Stimulated activated CD4-positive, alpha-beta T cell treated with anti-CD3 and anti-CD28 coated beads, Interleukin-12 subunit alpha, Interleukin-12 subunit beta, amount 100 ng/mL, for 24 hours (primary cell): ENCODE measurements around the gene RIOK3.
"Not testable (repeated sequence)": the region's sequence is repeated elsewhere in the genome, so short reads cannot be mapped to it uniquely, and the experiment has no call there.

Experiments
- DNase-seq, 2 experiments: peaks; one replicate each; pipeline ENCODE4 v3.0.0-alpha.2; 2020; ENCODE audit warnings: low read depth in 2 of 2

The RIOK3 gene

DNA sequence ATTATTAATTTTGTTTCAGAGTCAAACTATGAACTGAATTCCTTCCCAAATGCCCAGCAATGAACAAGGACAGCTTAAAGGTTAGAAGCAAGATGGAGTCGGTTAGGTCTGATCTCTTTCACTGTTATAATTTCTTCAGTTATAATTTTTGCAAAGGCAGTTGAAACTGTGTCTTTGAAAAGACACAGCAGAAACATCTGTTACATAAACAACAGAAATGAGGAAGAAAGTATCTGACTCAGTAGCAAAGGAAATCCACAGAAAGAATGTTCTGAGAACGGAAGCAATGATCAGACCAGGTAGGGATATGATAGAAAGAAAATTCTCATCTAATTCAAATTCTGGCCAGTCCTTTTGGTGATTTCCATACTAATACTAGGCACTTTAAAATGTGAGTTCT lies 45.0 kb downstream of the RIOK3 start:
- DNase-seq = no peak

DNA sequence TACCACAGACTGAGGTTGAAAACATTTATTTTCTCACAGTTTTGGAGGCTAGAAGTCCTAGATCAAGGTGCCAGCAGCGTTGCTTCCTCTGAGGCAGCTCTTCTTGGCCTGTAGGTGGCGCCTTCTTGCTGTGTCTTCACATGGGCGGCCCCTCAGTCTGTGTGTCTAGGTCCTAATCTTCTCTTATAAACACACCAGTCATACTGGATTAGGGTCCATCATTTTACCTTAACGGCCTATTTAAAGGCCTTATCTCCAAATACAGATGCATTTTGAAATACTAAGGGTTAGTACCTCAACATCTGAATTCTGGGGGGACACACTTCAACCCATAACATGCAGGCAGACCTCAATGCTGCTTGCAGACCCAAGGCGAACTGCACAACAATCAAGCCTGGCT lies 45.8 kb downstream of the RIOK3 start:
- DNase-seq = peak; percentile 43 to 51

- DNase-seq = no peak
These were observed 46.2 kb downstream of the RIOK3 start for GRCh38 chr18:23499291-23499781.

- no peak for DNase-seq
These were observed 48.5 kb downstream of the RIOK3 start for GRCh38 chr18:23501626-23502025.

- DNase-seq = no peak
These were observed 49.5 kb downstream of the RIOK3 start for GRCh38 chr18:23502516-23503037.

DNA sequence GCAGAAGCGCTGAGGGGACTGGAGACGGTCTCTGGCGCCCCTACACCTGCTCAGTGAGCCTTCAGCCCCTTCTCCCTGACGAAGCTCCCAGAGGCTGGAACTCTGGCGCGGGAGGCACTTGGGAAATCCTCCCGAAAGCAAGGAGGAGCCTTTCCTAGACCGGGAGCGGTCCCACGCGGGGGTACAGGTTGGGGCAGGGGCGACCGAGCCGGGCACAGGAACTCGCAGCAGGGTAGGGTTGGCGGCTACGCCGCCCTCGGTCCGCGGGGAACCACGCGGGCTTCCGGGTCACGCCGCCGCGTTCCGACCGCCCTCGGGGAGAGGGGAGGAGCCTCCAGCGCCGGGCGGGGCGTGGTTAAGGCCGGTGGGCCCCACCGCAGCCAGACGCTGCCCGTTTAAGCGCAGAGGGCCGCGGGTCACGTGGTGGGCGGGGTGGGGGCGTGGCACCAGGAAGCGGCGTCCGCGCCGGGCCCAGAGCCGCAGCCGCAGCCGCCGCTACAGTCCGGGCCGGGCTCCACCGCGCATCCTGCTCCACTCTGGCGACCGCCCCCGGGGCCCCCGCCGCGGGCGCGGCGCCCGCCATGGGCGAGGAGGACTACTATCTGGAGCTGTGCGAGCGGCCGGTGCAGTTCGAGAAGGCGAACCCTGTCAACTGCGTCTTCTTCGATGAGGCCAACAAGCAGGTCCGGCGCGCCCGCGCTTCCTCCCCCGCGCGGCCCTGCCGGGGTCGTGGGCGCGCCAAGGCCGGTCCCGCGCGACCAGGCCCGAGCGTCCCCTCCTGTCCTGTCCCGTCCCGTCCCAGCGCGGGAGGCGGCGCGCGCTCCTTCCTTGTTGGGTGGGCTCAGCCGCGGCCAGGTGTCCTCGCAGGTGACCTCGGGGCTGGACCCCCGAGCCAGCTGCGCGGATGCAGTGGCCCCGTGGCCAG lies 50.2 kb downstream of the RIOK3 start, which contains the start of gene RMC1:
RMC1 (plus strand) TSS at position 474 of the 925 bp plus-strand sequence; CDS start at position 582, 108 bp downstream.
- DNase-seq = peak; percentile 95 to 98

DNA sequence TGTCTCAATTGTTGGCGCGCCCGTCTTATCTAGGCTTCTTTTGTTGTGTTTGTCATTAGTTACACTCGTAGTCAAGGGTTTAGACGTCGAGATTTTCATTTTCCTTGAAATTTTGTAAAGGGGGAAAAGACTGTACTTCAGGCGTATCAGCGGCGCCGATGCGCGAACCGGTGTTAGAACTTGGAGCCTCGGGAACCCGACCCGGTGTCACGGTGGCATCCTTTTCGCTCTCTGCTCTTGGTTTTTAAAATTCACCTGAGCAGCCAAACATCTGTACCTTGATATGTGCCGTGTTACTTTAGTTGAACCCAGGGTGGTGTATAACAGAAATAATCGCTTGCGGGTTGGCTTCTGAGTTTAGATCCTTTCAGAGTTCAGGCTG lies 50.9 kb downstream of the RIOK3 start:
- DNase-seq = no peak

DNA sequence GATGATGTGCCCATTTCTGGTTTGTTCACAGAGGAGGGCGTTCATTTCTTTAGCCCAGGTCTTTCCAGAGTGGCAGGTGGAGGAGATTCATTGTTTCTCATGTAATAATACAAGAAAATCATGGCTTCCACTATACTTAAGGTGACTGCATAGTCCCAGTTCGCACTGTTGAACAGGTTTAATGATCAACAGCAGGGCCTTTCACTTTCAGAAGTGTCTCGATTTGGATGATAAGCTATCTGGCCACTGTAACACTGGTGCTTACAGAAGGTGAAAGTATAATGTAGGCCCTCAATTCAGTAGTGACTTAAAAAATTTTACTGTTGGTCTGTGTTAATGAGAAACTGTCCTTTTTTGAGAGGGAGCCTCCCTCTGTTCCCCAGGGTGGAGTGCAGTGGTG lies 51.6 kb downstream of the RIOK3 start:
- no peak for DNase-seq

- DNase-seq = no peak
These were observed 53.3 kb downstream of the RIOK3 start for GRCh38 chr18:23506393-23506792.

DNA sequence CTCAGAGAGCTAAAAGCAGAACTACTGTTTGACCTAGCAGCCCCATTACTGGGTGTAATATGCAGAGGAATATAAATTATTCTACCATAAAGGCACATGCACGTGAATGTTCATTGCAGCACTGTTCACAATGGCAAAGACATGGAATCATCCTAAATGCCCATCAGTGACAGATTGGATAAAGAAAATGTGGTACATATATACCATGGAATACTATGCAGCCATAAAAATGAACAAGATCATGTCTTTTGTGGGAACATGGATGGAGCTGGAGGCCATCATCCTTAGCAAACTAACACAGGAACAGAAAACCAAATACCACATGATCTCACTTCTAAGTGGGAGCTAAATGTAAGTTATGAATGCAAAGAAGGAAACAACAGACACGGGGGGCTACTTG lies 57.8 kb downstream of the RIOK3 start:
- not testable (repeated sequence) for DNase-seq

DNA sequence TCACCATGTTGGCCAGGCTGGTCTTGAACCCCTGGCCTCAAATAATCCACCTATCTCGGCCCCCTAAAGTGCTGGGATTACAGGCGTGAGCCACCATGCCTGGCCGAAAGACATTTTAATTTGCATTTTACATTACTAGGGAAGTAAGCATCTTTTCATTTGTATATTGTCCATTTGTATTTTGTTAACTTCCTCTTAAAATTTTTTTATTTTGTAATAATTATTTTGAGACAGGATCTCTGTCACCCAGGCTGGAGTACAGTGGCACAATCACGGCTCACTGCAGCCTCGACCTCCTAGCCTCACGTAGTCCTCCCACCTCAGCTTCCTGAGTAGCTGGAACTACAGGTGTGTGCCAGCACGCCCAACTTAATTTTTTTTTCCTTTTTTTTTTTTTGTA lies 59.1 kb downstream of the RIOK3 start:
- DNase-seq = not testable (repeated sequence)

DNA sequence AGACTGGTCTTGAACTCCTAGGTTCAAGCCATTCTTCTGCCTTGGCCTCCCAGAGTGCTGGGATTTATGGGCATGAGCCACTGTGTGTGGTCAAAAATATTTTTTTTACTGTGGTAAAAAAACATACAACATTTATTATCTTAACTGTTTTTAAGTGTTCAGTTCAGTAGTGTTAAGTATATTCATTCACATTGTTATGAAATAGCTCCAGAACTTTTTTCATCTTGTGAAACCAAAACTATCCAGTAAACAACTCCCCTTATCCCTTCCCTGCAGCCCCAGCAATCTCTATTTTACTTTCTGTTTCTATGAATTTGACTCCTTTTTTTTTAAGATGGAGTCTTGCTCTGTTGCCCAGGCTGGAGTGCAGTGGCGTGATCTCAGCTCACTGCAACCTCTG lies 59.6 kb downstream of the RIOK3 start:
- DNase-seq = no peak

DNA sequence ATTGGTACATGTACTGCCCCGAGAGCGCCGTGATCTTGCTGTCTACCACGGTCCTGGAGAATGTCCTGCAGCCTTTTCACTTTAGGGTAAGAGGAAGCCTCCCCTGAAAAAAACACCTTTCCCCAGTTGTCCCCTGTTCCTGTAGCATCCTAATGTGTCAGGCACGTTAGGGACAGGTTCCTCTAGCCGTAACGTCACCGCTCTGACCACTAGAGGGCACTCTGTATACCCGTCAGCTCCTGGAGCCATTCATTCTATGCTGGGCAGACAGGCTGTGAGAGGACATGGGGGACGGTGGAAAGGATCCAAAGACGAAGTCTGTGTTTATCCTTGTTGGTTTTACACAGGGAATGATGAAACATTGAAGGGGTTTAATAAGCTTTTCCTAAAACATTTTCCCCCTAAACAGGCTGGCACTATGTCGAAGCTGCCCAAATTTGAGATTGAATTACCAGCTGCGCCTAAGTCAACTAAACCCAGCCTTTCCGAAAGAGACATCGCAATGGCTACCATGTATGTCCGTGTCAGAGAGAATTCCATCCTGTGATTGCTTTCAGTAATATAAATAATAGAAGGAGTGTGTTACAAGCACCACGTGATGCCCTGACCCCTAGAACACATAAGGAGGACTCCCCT lies 62.9 kb downstream of the RIOK3 start:
- DNase-seq = peak; percentile 47 to 70

DNA sequence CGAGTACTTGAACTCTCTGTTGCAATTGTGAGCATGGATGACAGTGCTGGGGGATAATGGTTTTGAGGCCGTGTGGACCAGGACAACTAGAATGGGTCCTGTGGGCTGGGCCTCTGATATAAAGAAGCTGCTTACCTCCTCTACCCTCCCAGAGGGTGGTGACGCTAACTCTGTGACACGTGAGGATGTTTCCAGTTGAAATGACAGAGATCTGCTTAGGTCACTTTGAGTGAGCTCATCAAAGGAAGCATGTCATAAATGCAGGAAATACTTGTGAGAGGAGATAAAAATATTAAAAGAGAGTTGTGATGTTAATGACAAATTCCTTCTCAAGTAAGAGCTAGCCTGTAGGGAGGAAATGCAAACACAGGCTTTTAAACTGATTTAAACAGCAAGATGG lies 66.6 kb downstream of the RIOK3 start:
- DNase-seq = no peak

- DNase-seq = no peak
These were observed 68.2 kb downstream of the RIOK3 start for GRCh38 chr18:23521271-23521670.

DNA sequence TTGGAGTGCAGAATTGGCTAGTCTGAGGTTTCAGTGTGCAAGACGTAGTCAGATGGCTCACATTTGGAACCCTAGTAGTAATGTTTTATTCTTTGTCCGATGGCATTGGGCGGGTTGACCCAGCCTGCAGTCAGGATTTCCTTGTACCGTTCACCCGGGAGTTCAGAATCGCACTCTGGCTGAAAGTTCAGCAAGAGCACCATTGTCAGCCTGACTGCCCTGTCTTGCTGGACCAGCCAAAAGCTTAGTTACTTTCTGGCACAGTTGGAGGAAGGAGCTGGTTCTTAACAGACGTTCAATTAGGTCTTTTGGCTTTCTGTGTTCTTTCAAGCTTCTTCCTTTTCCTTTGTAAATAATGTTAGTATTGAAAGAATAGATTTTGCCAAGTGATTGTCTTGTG lies 68.8 kb downstream of the RIOK3 start:
- no peak for DNase-seq

GRCh38 chr18:23523429-23524212 lies 70.5 kb downstream of the RIOK3 start:
- no peak for DNase-seq

- DNase-seq = no peak
These were observed 71.2 kb downstream of the RIOK3 start for GRCh38 chr18:23524213-23524707.

DNA sequence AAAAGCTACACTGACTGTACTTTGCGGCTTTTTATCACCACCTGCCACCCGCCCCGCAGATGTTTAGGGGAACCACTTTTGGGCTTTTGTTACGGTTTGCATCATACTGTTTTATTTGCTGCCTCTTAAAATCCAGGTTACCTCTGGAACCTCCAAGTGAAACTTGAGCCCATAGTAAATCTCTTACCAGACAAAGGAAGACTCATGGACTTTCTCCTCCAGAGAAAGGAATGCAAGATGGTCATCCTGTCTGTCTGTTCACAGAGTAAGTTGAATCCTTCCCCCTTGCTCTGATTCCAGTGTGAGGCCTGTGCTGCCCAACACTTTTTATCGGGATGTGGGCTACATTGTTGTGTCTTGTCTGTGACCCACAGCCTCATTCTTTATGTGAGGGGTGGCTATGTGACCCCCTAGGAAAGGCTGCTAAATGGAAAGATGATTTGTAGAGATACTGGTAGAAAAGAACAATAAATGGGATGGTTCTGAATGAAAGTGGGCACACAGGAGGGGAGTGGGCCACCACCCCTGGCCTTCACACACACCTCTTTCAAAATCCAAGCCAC lies 73.5 kb downstream of the RIOK3 start:
- DNase-seq = no peak

DNA sequence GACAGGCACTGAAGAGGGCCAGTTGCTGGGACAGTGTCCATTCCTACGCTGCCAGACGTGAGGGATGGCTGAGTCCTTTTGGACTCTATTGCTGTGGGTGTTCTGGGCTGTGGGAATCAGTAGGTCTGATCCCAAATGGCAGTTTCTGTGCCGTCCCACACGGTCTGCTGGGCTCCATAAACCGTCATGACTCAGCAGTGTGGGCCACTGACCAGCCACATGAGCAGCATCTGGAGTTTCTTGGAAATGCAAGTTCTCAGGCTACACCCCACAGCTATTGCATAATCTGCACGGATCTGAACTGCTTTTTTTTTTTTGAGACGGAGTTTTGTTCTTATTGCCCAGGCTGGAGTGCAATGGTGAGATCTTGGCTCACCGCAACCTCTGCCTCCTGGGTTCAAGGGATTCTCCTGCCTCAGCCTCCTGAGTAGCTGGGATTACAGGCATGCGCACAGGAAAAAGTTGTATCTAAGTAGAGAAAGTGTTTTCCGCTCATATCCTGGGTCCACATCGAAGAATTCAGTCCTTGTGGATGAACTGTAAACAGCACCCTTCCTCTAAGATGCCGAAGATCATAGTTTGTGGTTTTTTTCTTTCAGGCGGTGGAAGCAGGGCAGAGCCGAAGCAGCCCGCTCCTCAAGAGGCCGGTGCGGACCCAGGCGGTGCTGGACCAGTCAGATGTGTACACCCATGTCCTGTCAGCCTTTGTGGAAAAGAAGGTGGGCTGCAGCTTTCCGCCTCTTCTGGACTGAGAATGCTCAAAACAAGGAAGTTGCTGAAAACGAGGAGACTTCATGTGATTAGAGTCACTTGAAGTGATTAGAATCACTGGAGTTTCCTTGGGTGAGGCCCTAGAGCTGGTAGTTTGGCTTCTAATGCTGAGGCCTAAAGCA lies 75.7 kb downstream of the RIOK3 start:
- DNase-seq = no peak
